Measurements from ENCODE around the gene KCNJ18. TPM values are rescaled to one million over a fixed set of nuclear protein-coding genes. Genes with fewer than 3 reads are reported as not detected.
"Not testable (repeated sequence)": the region's sequence is repeated elsewhere in the genome, so short reads cannot be mapped to it uniquely, and the experiment has no call there.

The KCNJ18 gene
- total and polyA plus RNA-seq, 7 experiments from 2014 or later, result not detected

DNA sequence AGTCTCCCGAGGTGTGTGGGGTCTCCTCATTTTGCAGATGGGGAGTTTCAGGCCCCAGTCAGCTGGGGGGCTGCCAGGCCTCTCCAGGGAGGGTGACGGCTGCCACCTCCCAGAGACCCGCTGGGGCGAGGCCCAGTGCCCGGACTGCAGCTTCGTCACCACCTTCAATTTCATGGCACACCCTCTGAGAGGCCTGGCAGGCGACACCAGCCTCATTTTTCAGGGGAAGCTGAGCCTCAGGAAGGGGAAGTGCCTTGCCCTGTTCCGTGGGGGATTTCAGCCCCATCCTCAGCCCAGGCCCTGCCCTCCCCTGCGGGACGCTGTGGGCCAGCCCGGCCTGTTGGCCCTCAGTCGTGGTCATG is 362 bp downstream of the KCNJ18 start:
- peaks cover 0 to 13% (median 0%) of the 10 kb centered on the region in 11 donors for H3K9me3 Mint-ChIP-seq
- H3K27ac Mint-ChIP-seq; H3K27ac ChIP-seq (ENCODE audit: low read depth, low read length); H3K4me1 ChIP-seq (ENCODE audit: control insufficient read depth in 2 of 2, insufficient read depth in 2 of 2, low read length in 2 of 2); H3K27me3 Mint-ChIP-seq; H3K9me3 ChIP-seq (ENCODE audit: control insufficient read depth in 2 of 3, low read length in 3 of 3); H3K36me3 Mint-ChIP-seq; POLR2A ChIA-PET; H3K4me1 Mint-ChIP-seq; H3K27me3 ChIP-seq (ENCODE audit: control insufficient read depth in 2 of 2, insufficient read depth in 2 of 2, low read length in 2 of 2); H3K4me3 Mint-ChIP-seq; H3K36me3 ChIP-seq (ENCODE audit: control insufficient read depth in 2 of 3, insufficient read depth in 3 of 3, low read length in 3 of 3); CTCF ChIA-PET; H3K4me3 ChIP-seq (ENCODE audit: low read length); intact Hi-C loops (cut with micrococcal nuclease); DNase-seq: not testable (repeated sequence)
- ATAC-seq, result peak; percentile 20

- H3K27ac Mint-ChIP-seq; CTCF ChIA-PET; ATAC-seq; H3K4me1 Mint-ChIP-seq; DNase-seq; H3K9me3 ChIP-seq (ENCODE audit: control insufficient read depth in 2 of 3, low read length in 3 of 3); POLR2A ChIA-PET; H3K27ac ChIP-seq (ENCODE audit: low read depth, low read length); H3K4me1 ChIP-seq (ENCODE audit: control insufficient read depth in 2 of 2, insufficient read depth in 2 of 2, low read length in 2 of 2); H3K27me3 ChIP-seq (ENCODE audit: control insufficient read depth in 2 of 2, insufficient read depth in 2 of 2, low read length in 2 of 2); H3K36me3 ChIP-seq (ENCODE audit: control insufficient read depth in 2 of 3, insufficient read depth in 3 of 3, low read length in 3 of 3); H3K27me3 Mint-ChIP-seq; intact Hi-C loops (cut with micrococcal nuclease); H3K4me3 ChIP-seq (ENCODE audit: low read length); H3K4me3 Mint-ChIP-seq; H3K36me3 Mint-ChIP-seq: not testable (repeated sequence)
- H3K9me3 Mint-ChIP-seq, result peaks cover 0 to 13% (median 0%) of the 10 kb centered on the region in 11 donors
Measured at GRCh38 chr17:21693391-21693796, 1.1 kb downstream of the KCNJ18 start.

GRCh38 chr17:21693937-21694336 is 1.6 kb downstream of the KCNJ18 start:
- POLR2A ChIA-PET; H3K4me1 Mint-ChIP-seq; H3K9me3 ChIP-seq (ENCODE audit: control insufficient read depth in 2 of 3, low read length in 3 of 3); H3K4me3 ChIP-seq (ENCODE audit: low read length); H3K36me3 Mint-ChIP-seq; H3K36me3 ChIP-seq (ENCODE audit: control insufficient read depth in 2 of 3, insufficient read depth in 3 of 3, low read length in 3 of 3); intact Hi-C loops (cut with micrococcal nuclease); CTCF ChIA-PET; H3K27ac ChIP-seq (ENCODE audit: low read depth, low read length); H3K4me3 Mint-ChIP-seq; DNase-seq; H3K27me3 ChIP-seq (ENCODE audit: control insufficient read depth in 2 of 2, insufficient read depth in 2 of 2, low read length in 2 of 2); ATAC-seq; H3K27ac Mint-ChIP-seq; H3K4me1 ChIP-seq (ENCODE audit: control insufficient read depth in 2 of 2, insufficient read depth in 2 of 2, low read length in 2 of 2); H3K27me3 Mint-ChIP-seq: not testable (repeated sequence)
- H3K9me3 Mint-ChIP-seq, result peaks cover 0 to 13% (median 0%) of the 10 kb centered on the region in 11 donors

DNA sequence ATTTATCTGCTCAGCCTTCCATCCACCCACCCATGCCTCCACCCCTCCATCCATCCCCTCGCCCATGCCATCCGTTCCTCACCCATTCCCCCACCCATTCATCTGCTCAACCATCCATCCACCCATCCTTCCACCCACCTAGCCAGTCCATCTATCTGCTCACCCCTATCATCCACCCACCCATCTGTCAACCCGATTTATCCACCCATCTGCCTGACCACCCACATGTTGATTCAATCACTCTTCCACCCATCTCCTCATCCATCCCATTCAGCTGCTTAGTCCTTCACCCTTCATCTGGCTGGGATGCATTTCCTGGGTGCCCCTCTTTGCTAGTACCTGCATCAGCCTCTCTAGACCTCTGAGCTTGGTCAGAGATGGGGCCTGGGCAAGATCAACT is 3.9 kb downstream of the KCNJ18 start:
- H3K27me3 Mint-ChIP-seq; H3K27me3 ChIP-seq (ENCODE audit: control insufficient read depth in 2 of 2, insufficient read depth in 2 of 2, low read length in 2 of 2); H3K4me1 ChIP-seq (ENCODE audit: control insufficient read depth in 2 of 2, insufficient read depth in 2 of 2, low read length in 2 of 2); H3K4me3 Mint-ChIP-seq; H3K36me3 Mint-ChIP-seq; H3K4me3 ChIP-seq (ENCODE audit: low read length); H3K9me3 ChIP-seq (ENCODE audit: control insufficient read depth in 2 of 3, low read length in 3 of 3); CTCF ChIA-PET; ATAC-seq; H3K36me3 ChIP-seq (ENCODE audit: control insufficient read depth in 2 of 3, insufficient read depth in 3 of 3, low read length in 3 of 3); H3K4me1 Mint-ChIP-seq; intact Hi-C loops (cut with micrococcal nuclease); H3K27ac Mint-ChIP-seq; POLR2A ChIA-PET; DNase-seq; H3K27ac ChIP-seq (ENCODE audit: low read depth, low read length): not testable (repeated sequence)
- peaks cover 0 to 13% (median 0%) of the 10 kb centered on the region in 11 donors for H3K9me3 Mint-ChIP-seq

- intact Hi-C loops (cut with micrococcal nuclease); H3K4me1 ChIP-seq (ENCODE audit: control insufficient read depth in 2 of 2, insufficient read depth in 2 of 2, low read length in 2 of 2); H3K4me1 Mint-ChIP-seq; CTCF ChIA-PET; H3K4me3 Mint-ChIP-seq; DNase-seq; H3K9me3 ChIP-seq (ENCODE audit: control insufficient read depth in 2 of 3, low read length in 3 of 3); H3K27ac ChIP-seq (ENCODE audit: low read depth, low read length); H3K27ac Mint-ChIP-seq; H3K27me3 Mint-ChIP-seq; H3K36me3 ChIP-seq (ENCODE audit: control insufficient read depth in 2 of 3, insufficient read depth in 3 of 3, low read length in 3 of 3); H3K4me3 ChIP-seq (ENCODE audit: low read length); H3K36me3 Mint-ChIP-seq; POLR2A ChIA-PET; H3K27me3 ChIP-seq (ENCODE audit: control insufficient read depth in 2 of 2, insufficient read depth in 2 of 2, low read length in 2 of 2); ATAC-seq: not testable (repeated sequence)
- peaks cover 0 to 13% (median 0%) of the 10 kb centered on the region in 11 donors for H3K9me3 Mint-ChIP-seq
Measured at GRCh38 chr17:21696842-21697507, 4.7 kb downstream of the KCNJ18 start.

GRCh38 chr17:21697508-21697860 is 5.2 kb downstream of the KCNJ18 start:
- H3K36me3 ChIP-seq (ENCODE audit: control insufficient read depth in 2 of 3, insufficient read depth in 3 of 3, low read length in 3 of 3); H3K9me3 ChIP-seq (ENCODE audit: control insufficient read depth in 2 of 3, low read length in 3 of 3); H3K27ac Mint-ChIP-seq; H3K36me3 Mint-ChIP-seq; H3K27me3 ChIP-seq (ENCODE audit: control insufficient read depth in 2 of 2, insufficient read depth in 2 of 2, low read length in 2 of 2); H3K4me3 Mint-ChIP-seq; H3K4me3 ChIP-seq (ENCODE audit: low read length); H3K4me1 Mint-ChIP-seq; POLR2A ChIA-PET; DNase-seq; intact Hi-C loops (cut with micrococcal nuclease); CTCF ChIA-PET; ATAC-seq; H3K27ac ChIP-seq (ENCODE audit: low read depth, low read length); H3K4me1 ChIP-seq (ENCODE audit: control insufficient read depth in 2 of 2, insufficient read depth in 2 of 2, low read length in 2 of 2); H3K27me3 Mint-ChIP-seq: not testable (repeated sequence)
- peaks cover 0 to 13% (median 0%) of the 10 kb centered on the region in 11 donors for H3K9me3 Mint-ChIP-seq

DNA sequence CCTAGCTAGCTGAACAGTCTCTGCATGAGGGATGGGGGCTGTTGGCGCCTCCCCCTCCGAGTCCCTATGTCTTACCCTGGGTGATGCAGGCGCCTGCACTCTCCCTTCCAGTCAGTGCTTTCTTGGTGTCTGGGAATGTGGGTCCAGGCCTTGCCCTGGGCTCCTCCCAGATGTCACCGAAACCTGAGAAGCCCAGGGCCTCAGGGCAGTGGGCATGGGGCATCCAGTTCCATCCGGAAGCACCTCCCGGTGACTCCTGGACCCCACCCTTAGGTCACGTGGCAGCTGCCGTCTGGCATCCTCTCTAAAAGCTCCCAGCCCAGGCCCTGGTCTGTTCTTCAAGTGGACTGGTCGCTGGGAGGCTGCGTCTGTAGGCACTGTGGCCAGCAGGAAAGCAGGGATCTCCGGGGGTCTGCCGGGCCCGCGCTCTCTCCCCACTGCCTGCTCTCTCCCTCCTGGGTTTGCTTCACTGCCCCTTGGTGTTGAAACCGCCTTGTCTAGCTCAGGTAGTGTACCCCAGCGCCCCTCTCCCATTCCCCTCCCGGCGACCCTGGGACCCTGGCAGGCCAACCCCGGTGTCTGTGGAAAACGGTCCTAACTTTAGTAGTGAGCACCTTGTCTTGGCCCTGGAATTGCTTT is 6.2 kb downstream of the KCNJ18 start:
- intact Hi-C loops (cut with micrococcal nuclease); H3K4me1 ChIP-seq (ENCODE audit: control insufficient read depth in 2 of 2, insufficient read depth in 2 of 2, low read length in 2 of 2); POLR2A ChIA-PET; H3K4me3 ChIP-seq (ENCODE audit: low read length); H3K27me3 Mint-ChIP-seq; H3K36me3 Mint-ChIP-seq; H3K36me3 ChIP-seq (ENCODE audit: control insufficient read depth in 2 of 3, insufficient read depth in 3 of 3, low read length in 3 of 3); H3K27me3 ChIP-seq (ENCODE audit: control insufficient read depth in 2 of 2, insufficient read depth in 2 of 2, low read length in 2 of 2); CTCF ChIA-PET; H3K4me1 Mint-ChIP-seq; ATAC-seq; H3K4me3 Mint-ChIP-seq; H3K9me3 ChIP-seq (ENCODE audit: control insufficient read depth in 2 of 3, low read length in 3 of 3); DNase-seq; H3K27ac Mint-ChIP-seq; H3K27ac ChIP-seq (ENCODE audit: low read depth, low read length): not testable (repeated sequence)
- peaks cover 0 to 13% (median 0%) of the 10 kb centered on the region in 11 donors for H3K9me3 Mint-ChIP-seq

All from naive thymus-derived CD4-positive, alpha-beta T cell (primary cell).